HEK293 (cell line): ENCODE data around the gene ZBED6.

Experiments
- KLF9 ChIP-seq: fragments of 450-650 bp; formaldehyde crosslinking; IDR thresholded peaks from 2 replicates; pipeline ENCODE4 v1.5.1; 2016; ENCODE audit warnings: missing biosample characterization, missing genetic modification characterization, low read depth
- OVOL3 ChIP-seq: fragments of 450-650 bp; formaldehyde crosslinking; IDR thresholded peaks from 2 replicates; pipeline ENCODE4 v1.5.1; 2016; ENCODE audit warnings: missing biosample characterization, missing genetic modification characterization
- RBAK ChIP-seq: fragments of 450-650 bp; formaldehyde crosslinking; IDR thresholded peaks from 2 replicates; pipeline ENCODE4 v1.5.1; 2016; ENCODE audit warnings: missing biosample characterization, missing genetic modification characterization
- ZBTB17 ChIP-seq: fragments of 450-650 bp; formaldehyde crosslinking; IDR thresholded peaks from 2 replicates; pipeline ENCODE4 v1.5.1; 2016; ENCODE audit warnings: missing biosample characterization, missing genetic modification characterization
- ZFHX2 ChIP-seq: fragments of 450-650 bp; formaldehyde crosslinking; conservative IDR thresholded peaks from 2 replicates; pipeline ENCODE4 v1.5.1; 2016; ENCODE audit warnings: missing biosample characterization, missing genetic modification characterization
- ZNF24 ChIP-seq: fragments of 450-650 bp; formaldehyde crosslinking; IDR thresholded peaks from 2 replicates; pipeline ENCODE4 v1.5.1; 2016; ENCODE audit warnings: missing biosample characterization, missing genetic modification characterization
- ZNF335 ChIP-seq: fragments of 450-650 bp; formaldehyde crosslinking; conservative IDR thresholded peaks from 2 replicates; pipeline ENCODE4 v1.5.1; 2016; ENCODE audit warnings: missing biosample characterization, missing genetic modification characterization
- ZNF571 ChIP-seq: fragments of 450-650 bp; formaldehyde crosslinking; IDR thresholded peaks from 2 replicates; pipeline ENCODE4 v1.5.0; 2017; ENCODE audit warnings: missing biosample characterization, missing genetic modification characterization
- ZNF830 ChIP-seq: fragments of 450-650 bp; IDR thresholded peaks from 2 replicates; pipeline ENCODE4 v1.5.0; 2018; ENCODE audit warnings: missing biosample characterization, missing genetic modification characterization, low read depth, mild to moderate bottlenecking, moderate library complexity
- TF ChIP-seq, protein P1 (sequence below): fragments of 450-650 bp; formaldehyde crosslinking; conservative IDR thresholded peaks from 2 replicates; pipeline ENCODE4 v1.5.1; 2016; ENCODE audit warnings: low read depth, missing biosample characterization, missing genetic modification characterization
- TF ChIP-seq, protein P2 (sequence below): fragments of 450-650 bp; formaldehyde crosslinking; IDR thresholded peaks from 2 replicates; pipeline ENCODE4 v1.5.1; 2016; ENCODE audit warnings: missing biosample characterization, missing genetic modification characterization
- TF ChIP-seq, protein P3 (sequence below): fragments of 450-650 bp; formaldehyde crosslinking; IDR thresholded peaks from 2 replicates; pipeline ENCODE4 v1.5.1; 2016; ENCODE audit warnings: missing biosample characterization, missing genetic modification characterization
- TF ChIP-seq, protein P4 (sequence below): fragments of 450-650 bp; formaldehyde crosslinking; IDR thresholded peaks from 2 replicates; pipeline ENCODE4 v1.5.1; 2016; ENCODE audit warnings: missing biosample characterization, missing genetic modification characterization, low read depth
- TF ChIP-seq, protein P5 (sequence below): fragments of 450-650 bp; formaldehyde crosslinking; IDR thresholded peaks from 2 replicates; pipeline ENCODE4 v1.5.1; 2016; ENCODE audit warnings: missing biosample characterization, missing genetic modification characterization

DNA sequence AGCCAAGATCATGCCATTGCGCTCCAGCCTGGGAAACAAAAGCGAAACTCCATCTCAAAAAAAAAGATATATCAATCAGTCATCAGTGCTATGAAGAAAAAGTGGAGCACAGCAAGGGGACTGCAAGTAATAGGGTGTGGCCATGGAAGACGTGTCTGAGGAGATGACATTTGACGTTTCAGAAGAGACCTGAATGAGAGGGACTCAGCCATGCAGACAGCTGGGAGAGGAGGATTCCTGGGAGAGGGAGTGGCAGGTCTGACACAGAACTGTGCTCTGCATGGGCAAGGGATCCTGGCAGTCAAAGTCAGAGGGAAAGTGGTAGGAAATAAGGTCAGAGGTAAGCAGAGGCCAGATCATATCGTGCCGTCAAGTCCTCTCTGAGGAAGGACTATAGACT lies 27.2 kb upstream of the ZBED6 start:
- TF ChIP-seq ZNF335 (no peak), ZNF830 (tag by site-specific recombination) (no peak), KLF9 (no peak), ZBTB17 (tag by site-specific recombination) (no peak), ZNF571 (no peak), ZFHX2 (tag by site-specific recombination) (no peak), OVOL3 (no peak), ZNF24 (tag by site-specific recombination) (no peak), RBAK (no peak)
- TF ChIP-seq, protein P1, sequence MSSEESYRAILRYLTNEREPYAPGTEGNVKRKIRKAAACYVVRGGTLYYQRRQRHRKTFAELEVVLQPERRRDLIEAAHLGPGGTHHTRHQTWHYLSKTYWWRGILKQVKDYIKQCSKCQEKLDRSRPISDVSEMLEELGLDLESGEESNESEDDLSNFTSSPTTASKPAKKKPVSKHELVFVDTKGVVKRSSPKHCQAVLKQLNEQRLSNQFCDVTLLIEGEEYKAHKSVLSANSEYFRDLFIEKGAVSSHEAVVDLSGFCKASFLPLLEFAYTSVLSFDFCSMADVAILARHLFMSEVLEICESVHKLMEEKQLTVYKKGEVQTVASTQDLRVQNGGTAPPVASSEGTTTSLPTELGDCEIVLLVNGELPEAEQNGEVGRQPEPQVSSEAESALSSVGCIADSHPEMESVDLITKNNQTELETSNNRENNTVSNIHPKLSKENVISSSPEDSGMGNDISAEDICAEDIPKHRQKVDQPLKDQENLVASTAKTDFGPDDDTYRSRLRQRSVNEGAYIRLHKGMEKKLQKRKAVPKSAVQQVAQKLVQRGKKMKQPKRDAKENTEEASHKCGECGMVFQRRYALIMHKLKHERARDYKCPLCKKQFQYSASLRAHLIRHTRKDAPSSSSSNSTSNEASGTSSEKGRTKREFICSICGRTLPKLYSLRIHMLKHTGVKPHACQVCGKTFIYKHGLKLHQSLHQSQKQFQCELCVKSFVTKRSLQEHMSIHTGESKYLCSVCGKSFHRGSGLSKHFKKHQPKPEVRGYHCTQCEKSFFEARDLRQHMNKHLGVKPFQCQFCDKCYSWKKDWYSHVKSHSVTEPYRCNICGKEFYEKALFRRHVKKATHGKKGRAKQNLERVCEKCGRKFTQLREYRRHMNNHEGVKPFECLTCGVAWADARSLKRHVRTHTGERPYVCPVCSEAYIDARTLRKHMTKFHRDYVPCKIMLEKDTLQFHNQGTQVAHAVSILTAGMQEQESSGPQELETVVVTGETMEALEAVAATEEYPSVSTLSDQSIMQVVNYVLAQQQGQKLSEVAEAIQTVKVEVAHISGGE (tag by site-specific recombination) = no peak
- TF ChIP-seq, protein P2, sequence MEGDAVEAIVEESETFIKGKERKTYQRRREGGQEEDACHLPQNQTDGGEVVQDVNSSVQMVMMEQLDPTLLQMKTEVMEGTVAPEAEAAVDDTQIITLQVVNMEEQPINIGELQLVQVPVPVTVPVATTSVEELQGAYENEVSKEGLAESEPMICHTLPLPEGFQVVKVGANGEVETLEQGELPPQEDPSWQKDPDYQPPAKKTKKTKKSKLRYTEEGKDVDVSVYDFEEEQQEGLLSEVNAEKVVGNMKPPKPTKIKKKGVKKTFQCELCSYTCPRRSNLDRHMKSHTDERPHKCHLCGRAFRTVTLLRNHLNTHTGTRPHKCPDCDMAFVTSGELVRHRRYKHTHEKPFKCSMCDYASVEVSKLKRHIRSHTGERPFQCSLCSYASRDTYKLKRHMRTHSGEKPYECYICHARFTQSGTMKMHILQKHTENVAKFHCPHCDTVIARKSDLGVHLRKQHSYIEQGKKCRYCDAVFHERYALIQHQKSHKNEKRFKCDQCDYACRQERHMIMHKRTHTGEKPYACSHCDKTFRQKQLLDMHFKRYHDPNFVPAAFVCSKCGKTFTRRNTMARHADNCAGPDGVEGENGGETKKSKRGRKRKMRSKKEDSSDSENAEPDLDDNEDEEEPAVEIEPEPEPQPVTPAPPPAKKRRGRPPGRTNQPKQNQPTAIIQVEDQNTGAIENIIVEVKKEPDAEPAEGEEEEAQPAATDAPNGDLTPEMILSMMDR (tag by site-specific recombination) = no peak
- TF ChIP-seq, protein P3, sequence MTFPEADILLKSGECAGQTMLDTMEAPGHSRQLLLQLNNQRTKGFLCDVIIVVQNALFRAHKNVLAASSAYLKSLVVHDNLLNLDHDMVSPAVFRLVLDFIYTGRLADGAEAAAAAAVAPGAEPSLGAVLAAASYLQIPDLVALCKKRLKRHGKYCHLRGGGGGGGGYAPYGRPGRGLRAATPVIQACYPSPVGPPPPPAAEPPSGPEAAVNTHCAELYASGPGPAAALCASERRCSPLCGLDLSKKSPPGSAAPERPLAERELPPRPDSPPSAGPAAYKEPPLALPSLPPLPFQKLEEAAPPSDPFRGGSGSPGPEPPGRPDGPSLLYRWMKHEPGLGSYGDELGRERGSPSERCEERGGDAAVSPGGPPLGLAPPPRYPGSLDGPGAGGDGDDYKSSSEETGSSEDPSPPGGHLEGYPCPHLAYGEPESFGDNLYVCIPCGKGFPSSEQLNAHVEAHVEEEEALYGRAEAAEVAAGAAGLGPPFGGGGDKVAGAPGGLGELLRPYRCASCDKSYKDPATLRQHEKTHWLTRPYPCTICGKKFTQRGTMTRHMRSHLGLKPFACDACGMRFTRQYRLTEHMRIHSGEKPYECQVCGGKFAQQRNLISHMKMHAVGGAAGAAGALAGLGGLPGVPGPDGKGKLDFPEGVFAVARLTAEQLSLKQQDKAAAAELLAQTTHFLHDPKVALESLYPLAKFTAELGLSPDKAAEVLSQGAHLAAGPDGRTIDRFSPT = no peak
- TF ChIP-seq, protein P4, sequence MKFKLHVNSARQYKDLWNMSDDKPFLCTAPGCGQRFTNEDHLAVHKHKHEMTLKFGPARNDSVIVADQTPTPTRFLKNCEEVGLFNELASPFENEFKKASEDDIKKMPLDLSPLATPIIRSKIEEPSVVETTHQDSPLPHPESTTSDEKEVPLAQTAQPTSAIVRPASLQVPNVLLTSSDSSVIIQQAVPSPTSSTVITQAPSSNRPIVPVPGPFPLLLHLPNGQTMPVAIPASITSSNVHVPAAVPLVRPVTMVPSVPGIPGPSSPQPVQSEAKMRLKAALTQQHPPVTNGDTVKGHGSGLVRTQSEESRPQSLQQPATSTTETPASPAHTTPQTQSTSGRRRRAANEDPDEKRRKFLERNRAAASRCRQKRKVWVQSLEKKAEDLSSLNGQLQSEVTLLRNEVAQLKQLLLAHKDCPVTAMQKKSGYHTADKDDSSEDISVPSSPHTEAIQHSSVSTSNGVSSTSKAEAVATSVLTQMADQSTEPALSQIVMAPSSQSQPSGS (tag by site-specific recombination) = no peak
- TF ChIP-seq, protein P5, sequence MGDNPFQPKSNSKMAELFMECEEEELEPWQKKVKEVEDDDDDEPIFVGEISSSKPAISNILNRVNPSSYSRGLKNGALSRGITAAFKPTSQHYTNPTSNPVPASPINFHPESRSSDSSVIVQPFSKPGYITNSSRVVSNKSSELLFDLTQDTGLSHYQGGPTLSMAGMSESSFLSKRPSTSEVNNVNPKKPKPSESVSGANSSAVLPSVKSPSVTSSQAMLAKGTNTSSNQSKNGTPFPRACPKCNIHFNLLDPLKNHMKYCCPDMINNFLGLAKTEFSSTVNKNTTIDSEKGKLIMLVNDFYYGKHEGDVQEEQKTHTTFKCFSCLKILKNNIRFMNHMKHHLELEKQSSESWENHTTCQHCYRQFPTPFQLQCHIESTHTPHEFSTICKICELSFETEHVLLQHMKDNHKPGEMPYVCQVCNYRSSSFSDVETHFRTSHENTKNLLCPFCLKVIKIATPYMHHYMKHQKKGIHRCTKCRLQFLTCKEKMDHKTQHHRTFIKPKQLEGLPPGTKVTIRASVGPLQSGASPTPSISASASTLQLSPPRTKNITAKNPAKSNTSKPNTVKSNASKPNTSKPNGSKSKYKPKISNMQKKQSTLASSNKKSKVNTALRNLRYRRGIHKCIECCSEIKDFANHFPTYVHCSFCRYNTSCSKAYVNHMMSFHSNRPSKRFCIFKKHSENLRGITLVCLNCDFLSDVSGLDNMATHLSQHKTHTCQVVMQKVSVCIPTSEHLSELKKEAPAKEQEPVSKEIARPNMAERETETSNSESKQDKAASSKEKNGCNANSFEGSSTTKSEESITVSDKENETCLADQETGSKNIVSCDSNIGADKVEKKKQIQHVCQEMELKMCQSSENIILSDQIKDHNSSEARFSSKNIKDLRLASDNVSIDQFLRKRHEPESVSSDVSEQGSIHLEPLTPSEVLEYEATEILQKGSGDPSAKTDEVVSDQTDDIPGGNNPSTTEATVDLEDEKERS (tag by site-specific recombination) = no peak
